Lung (tissue), 12 donors: ENCODE measurements around the gene OR2V1. TPM values are rescaled to one million over a fixed set of nuclear protein-coding genes. Genes with fewer than 3 reads are reported as not detected.

Experiments
- ATAC-seq: fragments of 200-7000 bp; cut with Tn5 transposase; one replicate; pipeline ENCODE4 v1.9.1; 2020; ENCODE audit warnings: moderate number of reproducible peaks; ENCODE audit not compliant: insufficient read depth, low FRiP score
- DNase-seq, 3 donors: peaks; one replicate each; pipeline ENCODE4 v3.0.0-alpha.2; 2013 to 2017
- H3K27ac ChIP-seq, 2 donors: one replicate each; pipeline ENCODE4 v1.5.1; 2013; ENCODE audit warnings: mild to moderate bottlenecking in 2 of 2, moderate library complexity in 2 of 2, control low read depth in 1 of 2, inconsistent platforms in 1 of 2, low read depth in 1 of 2, low read length in 1 of 2
- H3K27me3 ChIP-seq, 3 donors: one replicate each; pipeline ENCODE4 v1.5.1; 2013; ENCODE audit warnings: low read length in 2 of 3; ENCODE audit not compliant: control insufficient read depth in 3 of 3, insufficient read depth in 3 of 3
- H3K36me3 ChIP-seq, 4 donors: one replicate each; pipeline ENCODE4 v1.5.1; 2013; ENCODE audit warnings: low read length in 4 of 4, mild to moderate bottlenecking in 1 of 4, moderate library complexity in 1 of 4; ENCODE audit not compliant: control insufficient read depth in 4 of 4, insufficient read depth in 4 of 4
- H3K4me1 ChIP-seq, 5 donors: one replicate each; pipeline ENCODE4 v1.5.1; 2013; ENCODE audit warnings: low read length in 5 of 5, mild to moderate bottlenecking in 2 of 5, moderate library complexity in 1 of 5; ENCODE audit not compliant: control insufficient read depth in 5 of 5, insufficient read depth in 5 of 5
- H3K4me3 ChIP-seq: one replicate; pipeline ENCODE4 v1.5.1; 2013; ENCODE audit warnings: mild to moderate bottlenecking, control low read depth, moderate library complexity
- H3K9ac ChIP-seq, 2 donors: one replicate each; pipeline ENCODE4 v1.5.1; 2013; ENCODE audit warnings: low read length in 2 of 2, control low read depth in 1 of 2; ENCODE audit not compliant: insufficient read depth in 1 of 2
- H3K9me3 ChIP-seq, 4 donors: one replicate each; pipeline ENCODE4 v1.5.1; 2013; ENCODE audit warnings: low read length in 3 of 4, mild to moderate bottlenecking in 1 of 4, moderate library complexity in 1 of 4; ENCODE audit not compliant: control insufficient read depth in 4 of 4, insufficient read depth in 3 of 4
- WGBS, 2 donors: extraction: QIAGEN DNeasy Blood & Tissue Kit; methylation state at CpG; one replicate each; pipeline ENCODE4 v1.1.7; 2013; 5-methylcytosine and 5-hydroxymethylcytosine counted together
- polyA plus RNA-seq, 2 donors: library from polyadenylated mRNA; stranded (reverse); fragments of 200-250 nt; gene quantifications; one replicate each; pipeline ENCODE4 v1.2.1, GENCODE V29; 2013
- total RNA-seq, 2 donors: library from RNA; depleted of rRNA in 1 of 2; stranded (reverse); fragments of >200 nt in 1 of 2; gene quantifications; one replicate each; pipeline ENCODE4 v1.2.1, GENCODE V29; 2014 to 2021
- TF ChIP-seq, protein P1 (sequence below): IDR thresholded peaks from 2 replicates; pipeline ENCODE4 v1.5.1; 2012; ENCODE audit warnings: mild to moderate bottlenecking; ENCODE audit errors: control extremely low read depth, extremely low read depth
- donor health status: control.
- donor health status: control.
- donor health status: Bipolar disorder and iron deficiency.
- donor health status: healthy.
- donor health status: DM: yes; HTN: yes; CAD: no.

OR2V1 gene
- total and polyA plus RNA-seq, 4 donors: not detected

DNA sequence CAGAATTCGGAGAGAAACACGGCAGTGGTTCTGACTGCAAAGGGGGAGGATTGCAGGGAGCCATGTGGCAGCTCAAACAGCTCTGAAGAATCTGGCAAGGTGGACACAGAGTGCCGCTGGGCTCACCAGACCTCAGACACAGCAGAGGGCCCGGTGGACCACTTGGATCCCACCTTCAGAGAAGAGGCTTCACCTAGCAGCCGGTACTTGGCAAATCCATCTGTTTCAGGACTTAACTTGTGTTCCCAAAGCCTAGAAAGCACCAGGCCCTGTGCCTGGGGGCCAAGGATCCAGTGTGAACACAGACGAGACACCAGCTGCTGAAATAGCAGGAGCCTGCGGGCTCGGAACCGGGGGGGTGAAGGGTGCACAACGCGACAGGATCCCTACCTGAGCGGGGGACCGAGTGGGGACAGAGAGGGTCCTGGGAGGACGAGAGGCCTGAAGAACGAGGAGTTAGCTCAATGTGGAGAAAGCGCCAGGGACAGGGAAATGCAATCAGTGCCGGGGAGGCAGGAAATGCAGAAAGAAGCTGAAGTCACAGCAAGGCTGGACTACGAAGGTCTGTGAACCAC is 46.3 kb downstream of the OR2V1 start:
- Histone ChIP-seq H3K27ac (no peak overlapping the region), H3K9ac (no peak overlapping the region), H3K4me3 (no peak overlapping the region), H3K9me3 (peaks cover 0 to 5% (median 0%) of the 10 kb centered on the region in 4 donors), H3K27me3 (peaks cover 0 to 37% (median 0%) of the 10 kb centered on the region in 3 donors), H3K36me3 (no peaks in the 10 kb centered on the region), H3K4me1 (no peaks in the 10 kb centered on the region)
- WGBS, 2 donors: 49 to 57% methylated on average over 18 of the region's 18 CpGs
- TF ChIP-seq, protein P1, sequence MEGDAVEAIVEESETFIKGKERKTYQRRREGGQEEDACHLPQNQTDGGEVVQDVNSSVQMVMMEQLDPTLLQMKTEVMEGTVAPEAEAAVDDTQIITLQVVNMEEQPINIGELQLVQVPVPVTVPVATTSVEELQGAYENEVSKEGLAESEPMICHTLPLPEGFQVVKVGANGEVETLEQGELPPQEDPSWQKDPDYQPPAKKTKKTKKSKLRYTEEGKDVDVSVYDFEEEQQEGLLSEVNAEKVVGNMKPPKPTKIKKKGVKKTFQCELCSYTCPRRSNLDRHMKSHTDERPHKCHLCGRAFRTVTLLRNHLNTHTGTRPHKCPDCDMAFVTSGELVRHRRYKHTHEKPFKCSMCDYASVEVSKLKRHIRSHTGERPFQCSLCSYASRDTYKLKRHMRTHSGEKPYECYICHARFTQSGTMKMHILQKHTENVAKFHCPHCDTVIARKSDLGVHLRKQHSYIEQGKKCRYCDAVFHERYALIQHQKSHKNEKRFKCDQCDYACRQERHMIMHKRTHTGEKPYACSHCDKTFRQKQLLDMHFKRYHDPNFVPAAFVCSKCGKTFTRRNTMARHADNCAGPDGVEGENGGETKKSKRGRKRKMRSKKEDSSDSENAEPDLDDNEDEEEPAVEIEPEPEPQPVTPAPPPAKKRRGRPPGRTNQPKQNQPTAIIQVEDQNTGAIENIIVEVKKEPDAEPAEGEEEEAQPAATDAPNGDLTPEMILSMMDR: no peak
- DNase-seq (no peak), ATAC-seq (no peak)

- H3K27me3 ChIP-seq: peaks cover 0 to 32% (median 0%) of the 10 kb centered on the region in 3 donors
- no peaks in the 10 kb centered on the region for H3K4me1 ChIP-seq
- DNase-seq (no peak), ATAC-seq (no peak)
- H3K9ac ChIP-seq: no peak overlapping the region
- no peak overlapping the region for H3K27ac ChIP-seq
- peaks cover 0 to 5% (median 2%) of the 10 kb centered on the region in 4 donors for H3K9me3 ChIP-seq
- H3K4me3 ChIP-seq: no peak overlapping the region
- TF ChIP-seq, protein P1: no peak
- no peaks in the 10 kb centered on the region for H3K36me3 ChIP-seq
Observed at GRCh38 chr5:181081989-181082388, 49.0 kb downstream of the OR2V1 start.

DNA sequence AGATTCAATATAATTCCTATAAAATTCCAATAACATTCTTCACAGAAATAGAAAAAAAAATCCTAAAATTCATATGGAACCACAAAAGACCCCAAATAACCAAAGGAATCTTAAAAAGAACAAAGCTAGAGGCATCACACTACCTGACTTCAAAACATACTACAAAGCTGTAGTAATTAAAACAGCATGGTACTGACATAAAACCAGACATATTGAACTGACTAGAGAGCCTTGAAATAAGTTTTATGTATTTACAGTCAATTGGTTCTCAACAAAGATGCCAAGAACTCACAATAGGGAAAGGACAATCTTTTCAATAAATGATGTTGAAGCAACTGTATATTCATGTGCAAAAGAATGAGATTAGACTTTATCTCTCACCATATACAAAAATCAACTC is 54.0 kb downstream of the OR2V1 start:
- H3K4me3 ChIP-seq: no peak overlapping the region
- no peak for ATAC-seq
- no peak overlapping the region for H3K27ac ChIP-seq
- H3K9me3 ChIP-seq: peaks cover 0 to 15% (median 2%) of the 10 kb centered on the region in 4 donors
- no peak overlapping the region for H3K9ac ChIP-seq
- H3K4me1 ChIP-seq: no peaks in the 10 kb centered on the region
- H3K27me3 ChIP-seq: no peaks in the 10 kb centered on the region
- TF ChIP-seq, protein P1: no peak
- no peaks in the 10 kb centered on the region for H3K36me3 ChIP-seq
- no peak for DNase-seq

Other genes starting within 250 kb of the OR2V1 start
- 1 to 10 TPM; 1.5 to 2.6 TPM for gene BTNL8, start 232.0 kb downstream of the OR2V1 start, total RNA-seq
- gene BTNL8, start 232.0 kb downstream of the OR2V1 start, polyA plus RNA-seq: 1 to 10 TPM in 1 of 2 donors, under 1 TPM in 1; 0.81 to 7.2 TPM
- under 1 TPM in 1 of 2 donors, not detected in 1; 0.71 TPM for gene BTNL3, start 142.3 kb downstream of the OR2V1 start, total RNA-seq
- 1 to 10 TPM in 1 of 2 donors, under 1 TPM in 1; 0.47 to 1.8 TPM for gene BTNL3, start 142.3 kb downstream of the OR2V1 start, polyA plus RNA-seq
- 10 to 100 TPM; 23.5 to 73.1 TPM for gene BTNL9, start 90.9 kb downstream of the OR2V1 start, total RNA-seq
- 10 to 100 TPM; 54.5 to 70.1 TPM for gene BTNL9, start 90.9 kb downstream of the OR2V1 start, polyA plus RNA-seq
- not detected for gene OR2V2, start 16.4 kb upstream of the OR2V1 start, total RNA-seq
- not detected for gene OR2V2, start 16.4 kb upstream of the OR2V1 start, polyA plus RNA-seq
- 1 to 10 TPM in 1 of 2 donors, under 1 TPM in 1; 0.46 to 3.8 TPM for gene TRIM7, start 74.0 kb upstream of the OR2V1 start, total RNA-seq
- 1 to 10 TPM; 1.2 to 3.6 TPM for gene TRIM7, start 74.0 kb upstream of the OR2V1 start, polyA plus RNA-seq
- gene TRIM41, start 92.1 kb upstream of the OR2V1 start, total RNA-seq: 10 to 100 TPM; 13.1 to 38.6 TPM
- gene TRIM41, start 92.1 kb upstream of the OR2V1 start, polyA plus RNA-seq: 10 to 100 TPM; 20.3 to 24.1 TPM
- gene RACK1, start 112.7 kb upstream of the OR2V1 start, total RNA-seq: 1,000 to 10,000 TPM; 1,254 to 2,994 TPM
- 1,000 to 10,000 TPM; 1,850 to 2,028 TPM for gene RACK1, start 112.7 kb upstream of the OR2V1 start, polyA plus RNA-seq
- 10 to 100 TPM; 16.1 to 19.3 TPM for gene TRIM52, start 130.0 kb upstream of the OR2V1 start, total RNA-seq
- 10 to 100 TPM in 1 of 2 donors, 1 to 10 TPM in 1; 6.5 to 11.6 TPM for gene TRIM52, start 130.0 kb upstream of the OR2V1 start, polyA plus RNA-seq
- gene OR4F3, start 236.1 kb upstream of the OR2V1 start, total RNA-seq: not detected
- not detected for gene OR4F3, start 236.1 kb upstream of the OR2V1 start, polyA plus RNA-seq